ENCODE data around the gene DSCAM. TPM values are rescaled to one million over a fixed set of nuclear protein-coding genes. Genes with fewer than 3 reads are reported as not detected.

The DSCAM gene
- total and polyA plus RNA-seq, 2 donors (not counting 1 experiment from before 2014, with no cell fraction given) = not detected

DNA sequence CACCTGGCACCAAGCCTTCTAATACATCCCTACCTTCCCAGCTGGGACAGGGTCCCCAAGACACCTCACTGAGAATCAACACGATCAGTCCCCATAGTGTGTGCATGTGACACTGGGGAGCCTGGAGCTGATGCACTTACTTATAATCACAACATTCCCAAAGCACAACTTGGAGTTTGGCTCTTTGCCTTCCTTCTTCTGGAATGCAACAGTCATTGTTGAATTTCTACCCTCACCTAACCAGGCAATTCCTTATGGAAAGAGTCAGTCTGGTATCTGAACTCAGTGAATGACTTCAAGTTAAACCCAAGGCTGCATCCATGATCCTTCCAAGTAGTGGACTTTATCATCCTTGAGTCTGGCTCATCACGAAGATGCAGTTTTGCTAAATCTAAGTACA, 86.1 kb downstream of the DSCAM start:
- Histone ChIP-seq H3K4me2 (replicated peaks; ENCODE audit: low read depth, low read length, poor library complexity, severe bottlenecking) (no peak overlapping the region), H3K4me1 (ENCODE audit: control insufficient read depth in 2 of 2, insufficient read depth in 2 of 2, low read length in 2 of 2) (no peaks in the 10 kb centered on the region), H3K27ac (ENCODE audit: low read length in 2 of 2) (no peak overlapping the region), H3K4me3 (ENCODE audit: control extremely low read depth in 1 of 5, extremely low read depth in 1 of 5, insufficient read depth in 1 of 5, low read depth in 2 of 5, low read length in 4 of 5) (no peak overlapping the region), H3K9ac (ENCODE audit: low read length) (no peak overlapping the region), H3K79me2 (ENCODE audit: control insufficient read depth, insufficient read depth, low read length) (no peaks in the 10 kb centered on the region), H4K20me1 (ENCODE audit: control insufficient read depth, insufficient read depth, low read length, poor library complexity, severe bottlenecking) (no peaks in the 10 kb centered on the region), H3K27me3 (replicated peaks in 1 of 4; ENCODE audit: control extremely low read depth in 1 of 4, control insufficient read depth in 3 of 4, insufficient read depth in 4 of 4, low read length in 3 of 4) (no peaks in the 10 kb centered on the region), H3K9me3 (ENCODE audit: control extremely low read depth in 1 of 3, control insufficient read depth in 2 of 3, insufficient read depth in 1 of 3, low read length in 2 of 3) (peaks cover 0 to 15% (median 0%) of the 10 kb centered on the region in 3 donors), H2AFZ (ENCODE audit: insufficient read depth, low read depth, low read length, poor library complexity, severe bottlenecking) (no peak overlapping the region), H3K36me3 (replicated peaks in 1 of 2; ENCODE audit: control extremely low read depth in 1 of 2, control insufficient read depth in 1 of 2, extremely low read depth in 1 of 2, insufficient read depth in 2 of 2, low read length in 1 of 2) (no peaks in the 10 kb centered on the region)
- POLR2A ChIA-PET = no interaction called here
- H3K27me3 Mint-ChIP-seq = no peaks in the 10 kb centered on the region
- DNase-seq = no peak
- no peak overlapping the region for H3K4me3 Mint-ChIP-seq
- H3K9me3 Mint-ChIP-seq (ENCODE audit: insufficient read depth) = peaks cover 2% of the 10 kb centered on the region
- ATAC-seq (ENCODE audit: low read depth) = no peak
- TF ChIP-seq, protein P1, sequence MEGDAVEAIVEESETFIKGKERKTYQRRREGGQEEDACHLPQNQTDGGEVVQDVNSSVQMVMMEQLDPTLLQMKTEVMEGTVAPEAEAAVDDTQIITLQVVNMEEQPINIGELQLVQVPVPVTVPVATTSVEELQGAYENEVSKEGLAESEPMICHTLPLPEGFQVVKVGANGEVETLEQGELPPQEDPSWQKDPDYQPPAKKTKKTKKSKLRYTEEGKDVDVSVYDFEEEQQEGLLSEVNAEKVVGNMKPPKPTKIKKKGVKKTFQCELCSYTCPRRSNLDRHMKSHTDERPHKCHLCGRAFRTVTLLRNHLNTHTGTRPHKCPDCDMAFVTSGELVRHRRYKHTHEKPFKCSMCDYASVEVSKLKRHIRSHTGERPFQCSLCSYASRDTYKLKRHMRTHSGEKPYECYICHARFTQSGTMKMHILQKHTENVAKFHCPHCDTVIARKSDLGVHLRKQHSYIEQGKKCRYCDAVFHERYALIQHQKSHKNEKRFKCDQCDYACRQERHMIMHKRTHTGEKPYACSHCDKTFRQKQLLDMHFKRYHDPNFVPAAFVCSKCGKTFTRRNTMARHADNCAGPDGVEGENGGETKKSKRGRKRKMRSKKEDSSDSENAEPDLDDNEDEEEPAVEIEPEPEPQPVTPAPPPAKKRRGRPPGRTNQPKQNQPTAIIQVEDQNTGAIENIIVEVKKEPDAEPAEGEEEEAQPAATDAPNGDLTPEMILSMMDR (IDR thresholded peaks at IDR 0.05) = no peak
- TF ChIP-seq EZH2 (IDR thresholded peaks at IDR 0.05; ENCODE audit: borderline replicate concordance, insufficient read depth, low read depth, low read length, poor library complexity, severe bottlenecking) = no peak
- CTCF ChIA-PET = no interaction called here
- H3K27ac Mint-ChIP-seq = no peak overlapping the region
- intact Hi-C loops (cut with micrococcal nuclease) = no loop called here
- 50% methylated on average over 2 of the region's 2 CpGs for WGBS (ENCODE audit: insufficient coverage)
- no peaks in the 10 kb centered on the region for H3K4me1 Mint-ChIP-seq

DNA sequence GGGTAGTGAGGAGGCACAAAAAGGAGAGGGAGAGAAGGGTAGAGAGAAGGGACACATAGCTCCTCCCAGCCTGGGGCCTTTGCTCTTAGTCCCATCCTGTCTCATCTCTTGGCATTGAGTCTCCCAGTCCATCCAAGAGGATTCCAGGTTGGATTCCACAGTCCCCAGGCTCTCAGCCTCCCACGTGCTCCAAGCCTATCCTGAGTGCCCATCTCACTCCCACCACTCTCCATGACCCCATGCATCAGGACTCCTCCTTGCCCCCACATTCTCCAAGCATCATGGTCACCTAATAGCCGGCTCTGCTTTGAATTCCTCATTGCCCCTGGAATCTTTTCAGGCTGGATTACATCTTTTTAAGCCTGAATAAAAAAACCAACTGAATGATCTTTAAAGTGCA, 87.9 kb downstream of the DSCAM start:
- Mint-ChIP-seq H3K4me1 (no peaks in the 10 kb centered on the region), H3K27me3 (no peaks in the 10 kb centered on the region), H3K4me3 (no peak overlapping the region), H3K9me3 (ENCODE audit: insufficient read depth) (no peaks in the 10 kb centered on the region), H3K27ac (no peak overlapping the region)
- no peaks in the 10 kb centered on the region for H3K79me2 ChIP-seq (ENCODE audit: control insufficient read depth, insufficient read depth, low read length)
- ChIA-PET POLR2A (no interaction called here), CTCF (no interaction called here)
- no peak overlapping the region for H3K4me2 ChIP-seq (replicated peaks; ENCODE audit: low read depth, low read length, poor library complexity, severe bottlenecking)
- H3K9ac ChIP-seq (ENCODE audit: low read length) = no peak overlapping the region
- H3K4me1 ChIP-seq (ENCODE audit: control insufficient read depth in 2 of 2, insufficient read depth in 2 of 2, low read length in 2 of 2) = no peaks in the 10 kb centered on the region
- no peak overlapping the region for H3K27ac ChIP-seq (ENCODE audit: low read length in 2 of 2)
- H4K20me1 ChIP-seq (ENCODE audit: control insufficient read depth, insufficient read depth, low read length, poor library complexity, severe bottlenecking) = no peaks in the 10 kb centered on the region
- DNase-seq = no peak
- no peak overlapping the region for H3K4me3 ChIP-seq (ENCODE audit: control extremely low read depth in 1 of 5, extremely low read depth in 1 of 5, insufficient read depth in 1 of 5, low read depth in 2 of 5, low read length in 4 of 5)
- no peaks in the 10 kb centered on the region for H3K36me3 ChIP-seq (replicated peaks in 1 of 2; ENCODE audit: control extremely low read depth in 1 of 2, control insufficient read depth in 1 of 2, extremely low read depth in 1 of 2, insufficient read depth in 2 of 2, low read length in 1 of 2)
- peaks cover 0 to 12% (median 0%) of the 10 kb centered on the region in 3 donors for H3K9me3 ChIP-seq (ENCODE audit: control extremely low read depth in 1 of 3, control insufficient read depth in 2 of 3, insufficient read depth in 1 of 3, low read length in 2 of 3)
- TF ChIP-seq EZH2 (IDR thresholded peaks at IDR 0.05; ENCODE audit: borderline replicate concordance, insufficient read depth, low read depth, low read length, poor library complexity, severe bottlenecking) = no peak
- no peak for ATAC-seq (ENCODE audit: low read depth)
- H2AFZ ChIP-seq (ENCODE audit: insufficient read depth, low read depth, low read length, poor library complexity, severe bottlenecking) = no peak overlapping the region
- 66% methylated on average over 2 of the region's 2 CpGs for WGBS (ENCODE audit: insufficient coverage)
- intact Hi-C loops (cut with micrococcal nuclease) = no loop called here
- no peaks in the 10 kb centered on the region for H3K27me3 ChIP-seq (replicated peaks in 1 of 4; ENCODE audit: control extremely low read depth in 1 of 4, control insufficient read depth in 3 of 4, insufficient read depth in 4 of 4, low read length in 3 of 4)
